ENCODE measurements around the gene RUNX2.

RUNX2 gene

DNA sequence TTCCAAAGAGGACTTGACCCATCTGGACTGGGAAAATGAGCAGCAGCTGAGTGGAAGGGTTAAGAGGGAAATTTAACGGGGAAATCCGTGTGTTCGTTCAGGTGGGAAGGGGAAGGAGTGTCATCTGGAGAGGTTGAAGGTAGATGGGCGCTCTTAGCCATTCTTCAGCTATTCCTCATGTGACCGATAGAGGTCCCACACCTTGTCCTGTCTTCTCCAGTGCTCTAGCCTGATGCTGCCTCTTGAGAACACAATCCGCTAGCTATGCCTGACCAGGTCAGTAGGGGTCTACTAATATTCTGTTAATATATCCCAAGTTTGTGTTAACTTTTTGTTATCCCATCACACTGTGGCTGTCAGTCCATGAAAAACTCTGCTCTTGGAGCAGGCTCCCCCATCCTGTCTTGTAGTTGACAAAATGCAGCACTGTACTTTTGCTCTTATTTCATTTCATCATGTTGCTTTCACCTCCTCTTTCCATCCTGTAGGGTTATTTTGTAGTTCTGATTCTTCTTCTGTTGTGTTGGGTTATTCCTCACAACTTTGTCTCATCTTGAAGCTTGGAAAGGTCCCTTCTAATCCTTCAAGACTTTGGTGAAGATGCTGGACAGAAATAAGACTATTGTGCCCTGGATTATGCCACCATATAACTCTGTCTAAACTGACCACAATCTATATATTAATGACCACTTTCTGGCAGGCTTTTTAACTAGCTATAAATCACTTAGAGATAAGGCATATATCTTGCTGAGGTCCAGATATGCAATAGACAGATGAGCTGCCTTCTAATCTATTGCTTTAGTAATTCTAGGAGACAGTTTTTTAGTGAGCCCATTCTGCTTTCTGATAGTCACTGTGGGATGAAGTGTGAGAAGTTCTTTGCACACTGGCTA, 173.0 kb downstream of the RUNX2 start:
- no peak overlapping the region for H3K4me3 ChIP-seq
- no peaks in the 10 kb centered on the region for H3K36me3 ChIP-seq
- no peaks in the 10 kb centered on the region for H3K9me3 ChIP-seq (replicated peaks in 1 of 11)
- H3K27ac ChIP-seq = no peak overlapping the region
- no peak overlapping the region for H3K4me2 ChIP-seq
- H3K4me1 ChIP-seq = peaks cover 4 to 11% (median 9%) of the 10 kb centered on the region in 10 experiments
- TF ChIP-seq Cebpa-rat (IDR thresholded peaks at IDR 0.05) = no peak
- H3K9ac ChIP-seq = no peak overlapping the region
- no peaks in the 10 kb centered on the region for H3K27me3 ChIP-seq
- no peaks in the 10 kb centered on the region for H4K20me1 ChIP-seq

DNA sequence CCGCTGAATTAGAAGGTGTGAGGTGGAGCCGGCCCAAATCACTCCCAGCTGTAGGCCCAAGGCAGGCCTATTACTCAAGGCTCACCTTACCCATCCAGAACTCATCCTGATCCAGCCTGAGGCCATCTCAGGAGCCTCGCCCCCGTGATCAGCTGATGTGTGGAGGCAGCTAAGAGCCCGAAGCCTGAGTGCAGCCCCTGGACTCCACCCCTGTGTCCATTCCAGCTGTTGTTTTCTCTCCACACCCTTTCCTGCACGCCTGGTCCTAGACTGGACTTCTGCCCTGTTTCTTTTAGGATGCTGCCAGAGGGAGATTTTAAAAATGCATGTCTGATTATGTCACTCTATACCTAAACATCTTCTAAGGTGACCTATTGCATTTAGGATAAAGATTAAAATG, 174.3 kb downstream of the RUNX2 start:
- no peaks in the 10 kb centered on the region for H3K36me3 ChIP-seq

DNA sequence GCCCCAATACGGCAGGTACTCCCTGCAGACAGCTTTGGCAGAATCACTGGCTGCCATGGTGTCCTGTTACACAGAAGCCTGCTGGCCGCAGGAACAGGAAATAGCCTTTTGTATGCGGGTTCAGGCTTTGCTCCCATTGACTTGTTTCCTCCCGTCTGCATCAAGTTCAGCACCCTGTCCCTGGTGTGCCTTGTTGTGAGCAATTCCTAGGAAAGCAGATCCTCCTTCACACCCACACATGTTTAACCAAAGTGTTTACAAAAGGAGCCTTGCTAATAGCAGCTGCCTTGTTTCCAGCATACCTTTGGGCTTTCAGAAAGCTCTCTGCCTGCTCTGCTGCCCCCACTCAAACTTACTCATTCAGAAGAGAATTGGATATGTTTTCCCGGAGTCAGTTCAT, 176.8 kb downstream of the RUNX2 start:
- no peaks in the 10 kb centered on the region for H3K27me3 ChIP-seq
- no peaks in the 10 kb centered on the region for H3K4me1 ChIP-seq
- no peak overlapping the region for H3K27ac ChIP-seq
- 0 out of 22 replicates have a peak overlapping the region, but pooled peaks of 1 of the 11 experiments have one; percentile 2 for H3K4me2 ChIP-seq
- no peaks in the 10 kb centered on the region for H3K9me3 ChIP-seq (replicated peaks in 1 of 11)
- no peak overlapping the region for H3K4me3 ChIP-seq
- no peak overlapping the region for H3K9ac ChIP-seq
- no peaks in the 10 kb centered on the region for H4K20me1 ChIP-seq
- H3K36me3 ChIP-seq = no peaks in the 10 kb centered on the region
- no peak for TF ChIP-seq Cebpa-rat (IDR thresholded peaks at IDR 0.05)

More for the DNA sequence above, 174.3 kb downstream of the RUNX2 start:
- H4K20me1 ChIP-seq = no peaks in the 10 kb centered on the region
- H3K27me3 ChIP-seq = no peaks in the 10 kb centered on the region
- TF ChIP-seq Cebpa-rat (IDR thresholded peaks at IDR 0.05) = no peak
- H3K4me2 ChIP-seq = no peak overlapping the region
- no peaks in the 10 kb centered on the region for H3K9me3 ChIP-seq (replicated peaks in 1 of 11)
- H3K27ac ChIP-seq = no peak overlapping the region
- H3K4me3 ChIP-seq = no peak overlapping the region
- no peak overlapping the region for H3K9ac ChIP-seq
- H3K4me1 ChIP-seq = no peaks in the 10 kb centered on the region

GRCh38 chr6:45505470-45505869, 177.3 kb downstream of the RUNX2 start:
- H3K36me3 ChIP-seq = no peaks in the 10 kb centered on the region
- no peak overlapping the region for H3K9ac ChIP-seq
- no peaks in the 10 kb centered on the region for H3K9me3 ChIP-seq (replicated peaks in 1 of 11)
- H3K4me1 ChIP-seq = no peaks in the 10 kb centered on the region
- no peak overlapping the region for H3K4me3 ChIP-seq
- no peak overlapping the region for H3K4me2 ChIP-seq
- H3K27ac ChIP-seq = no peak overlapping the region
- no peaks in the 10 kb centered on the region for H3K27me3 ChIP-seq
- TF ChIP-seq Cebpa-rat (IDR thresholded peaks at IDR 0.05) = no peak
- H4K20me1 ChIP-seq = no peaks in the 10 kb centered on the region

DNA sequence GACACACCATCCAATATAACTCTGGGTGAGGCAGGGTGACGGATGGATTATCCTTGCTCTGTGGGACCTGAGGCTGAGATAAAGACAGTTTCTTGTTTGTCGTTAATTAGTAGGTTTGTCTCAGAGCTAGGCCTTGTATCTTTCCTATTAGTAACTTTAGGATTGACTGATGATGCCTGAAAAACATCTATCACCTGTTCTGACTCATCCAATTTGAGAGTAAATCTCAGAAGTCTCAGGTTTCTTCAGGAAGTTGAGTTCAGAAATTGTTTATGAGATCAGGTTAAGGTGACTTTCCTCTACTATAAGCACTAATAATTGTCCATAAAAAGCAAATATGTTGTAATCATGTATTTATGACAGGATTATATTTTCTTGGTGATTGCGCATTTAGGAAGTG, 179.1 kb downstream of the RUNX2 start:
- Histone ChIP-seq H3K9me3 (replicated peaks in 1 of 11) (no peaks in the 10 kb centered on the region), H4K20me1 (no peaks in the 10 kb centered on the region), H3K4me3 (no peak overlapping the region), H3K27ac (no peak overlapping the region), H3K36me3 (no peaks in the 10 kb centered on the region), H3K4me2 (no peak overlapping the region), H3K4me1 (no peaks in the 10 kb centered on the region), H3K27me3 (no peaks in the 10 kb centered on the region), H3K9ac (no peak overlapping the region)
- TF ChIP-seq Cebpa-rat (IDR thresholded peaks at IDR 0.05) = no peak

- no peaks in the 10 kb centered on the region for H4K20me1 ChIP-seq
- H3K9ac ChIP-seq = no peak overlapping the region
- TF ChIP-seq Cebpa-rat (IDR thresholded peaks at IDR 0.05) = no peak
- no peak overlapping the region for H3K4me2 ChIP-seq
- H3K27me3 ChIP-seq = no peaks in the 10 kb centered on the region
- H3K4me1 ChIP-seq = peaks cover 0 to 7% (median 1%) of the 10 kb centered on the region in 10 experiments; a peak in 6 of 20 replicates
- no peak overlapping the region for H3K27ac ChIP-seq
- no peaks in the 10 kb centered on the region for H3K36me3 ChIP-seq
- H3K4me3 ChIP-seq = no peak overlapping the region
- H3K9me3 ChIP-seq (replicated peaks in 1 of 11) = no peaks in the 10 kb centered on the region
Measured at GRCh38 chr6:45509426-45509825, 181.3 kb downstream of the RUNX2 start.

DNA sequence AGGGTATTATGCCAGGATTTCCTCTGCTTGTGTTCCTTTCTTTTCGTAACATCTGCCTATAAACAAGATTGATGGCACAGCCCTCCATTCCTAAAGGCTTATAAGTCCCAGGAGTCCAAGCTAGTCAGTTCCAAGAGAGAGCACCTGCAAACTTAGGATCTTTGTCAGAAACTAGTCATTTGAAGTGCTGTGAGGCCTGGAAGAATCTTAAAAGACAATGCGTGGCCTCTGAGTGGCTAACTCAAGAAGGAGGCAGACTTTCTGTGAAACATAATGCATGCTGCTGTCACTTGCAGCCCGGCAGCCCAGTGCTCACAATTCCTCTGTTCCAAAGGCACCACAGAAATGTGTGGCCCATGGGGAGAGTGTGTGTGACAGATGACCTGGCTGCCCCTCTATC, 184.6 kb downstream of the RUNX2 start:
- no peak for TF ChIP-seq Cebpa-rat (IDR thresholded peaks at IDR 0.05)
- Histone ChIP-seq H3K27me3 (no peaks in the 10 kb centered on the region), H3K4me2 (no peak overlapping the region), H3K36me3 (no peaks in the 10 kb centered on the region), H4K20me1 (no peaks in the 10 kb centered on the region), H3K4me1 (peaks cover 0 to 7% (median 3%) of the 10 kb centered on the region in 10 experiments; a peak in 6 of 20 replicates), H3K4me3 (no peak overlapping the region), H3K9ac (no peak overlapping the region), H3K9me3 (replicated peaks in 1 of 11) (no peaks in the 10 kb centered on the region), H3K27ac (no peak overlapping the region)

DNA sequence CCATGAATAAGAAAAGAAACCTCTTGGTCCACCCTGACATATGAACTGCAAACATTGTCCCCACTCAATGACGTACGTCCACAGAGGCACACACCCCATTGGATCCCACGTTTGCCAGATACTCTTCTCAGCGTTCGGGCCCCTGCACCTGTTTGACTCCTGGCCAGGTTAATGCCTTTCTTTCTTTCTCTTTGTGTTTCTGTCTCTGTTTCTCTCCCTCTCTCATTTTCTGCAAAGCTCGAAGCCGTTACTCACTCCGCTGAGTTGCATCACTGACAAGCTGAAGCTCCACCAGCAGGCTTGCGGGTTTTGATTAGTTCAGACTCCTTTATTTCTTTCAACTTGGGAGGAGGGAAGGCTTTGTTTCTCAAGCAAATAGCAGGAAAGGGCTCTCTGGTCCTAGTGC, 185.1 kb downstream of the RUNX2 start:
- no peaks in the 10 kb centered on the region for H4K20me1 ChIP-seq
- no peaks in the 10 kb centered on the region for H3K36me3 ChIP-seq
- H3K4me2 ChIP-seq = no peak overlapping the region
- no peak overlapping the region for H3K27ac ChIP-seq
- no peak overlapping the region for H3K9ac ChIP-seq
- no peaks in the 10 kb centered on the region for H3K9me3 ChIP-seq (replicated peaks in 1 of 11)
- H3K4me1 ChIP-seq = peaks cover 0 to 7% (median 3%) of the 10 kb centered on the region in 10 experiments; a peak in 6 of 20 replicates
- no peak for TF ChIP-seq Cebpa-rat (IDR thresholded peaks at IDR 0.05)
- no peaks in the 10 kb centered on the region for H3K27me3 ChIP-seq
- H3K4me3 ChIP-seq = no peak overlapping the region

- H3K4me1 ChIP-seq = peaks cover 0 to 7% (median 3%) of the 10 kb centered on the region in 10 experiments; a peak in 6 of 20 replicates
- no peaks in the 10 kb centered on the region for H3K36me3 ChIP-seq
- H3K27me3 ChIP-seq = no peaks in the 10 kb centered on the region
- no peak overlapping the region for H3K4me3 ChIP-seq
- H3K27ac ChIP-seq = no peak overlapping the region
- no peak for TF ChIP-seq Cebpa-rat (IDR thresholded peaks at IDR 0.05)
- no peaks in the 10 kb centered on the region for H3K9me3 ChIP-seq (replicated peaks in 1 of 11)
- no peaks in the 10 kb centered on the region for H4K20me1 ChIP-seq
- peak overlapping the region in 2 of 11 experiments; percentile 2 to 4; a peak in 2 of 22 replicates for H3K4me2 ChIP-seq
- no peak overlapping the region for H3K9ac ChIP-seq
Measured at GRCh38 chr6:45513843-45514242, 185.7 kb downstream of the RUNX2 start.

Measured in BLaER1 treated with 17β-estradiol and CSF1 and Interleukin-3, amounts not matched to agents 10 nM and 100 nM (cell line).